ENCODE data around the gene FILIP1.

DNA sequence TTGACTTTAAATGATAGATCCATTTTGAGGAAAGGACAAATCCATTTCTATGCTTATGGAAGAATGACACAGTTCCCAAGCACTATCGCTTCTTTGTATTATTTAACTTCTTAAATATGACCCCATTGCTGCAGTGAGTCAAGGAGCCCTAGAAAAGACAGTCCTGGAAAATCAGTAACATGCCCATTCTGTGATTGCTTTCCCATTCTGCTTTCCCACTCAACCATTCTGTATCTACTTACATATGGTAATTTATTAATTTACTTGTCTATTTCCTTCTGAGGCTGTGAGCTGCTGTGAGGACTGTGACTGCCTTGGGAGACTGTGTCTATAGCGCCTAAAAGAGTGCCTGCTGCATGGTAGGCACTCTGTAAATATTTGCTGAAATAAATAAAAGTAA is 123.6 kb downstream of the FILIP1 start:
- TF ChIP-seq, protein P1, sequence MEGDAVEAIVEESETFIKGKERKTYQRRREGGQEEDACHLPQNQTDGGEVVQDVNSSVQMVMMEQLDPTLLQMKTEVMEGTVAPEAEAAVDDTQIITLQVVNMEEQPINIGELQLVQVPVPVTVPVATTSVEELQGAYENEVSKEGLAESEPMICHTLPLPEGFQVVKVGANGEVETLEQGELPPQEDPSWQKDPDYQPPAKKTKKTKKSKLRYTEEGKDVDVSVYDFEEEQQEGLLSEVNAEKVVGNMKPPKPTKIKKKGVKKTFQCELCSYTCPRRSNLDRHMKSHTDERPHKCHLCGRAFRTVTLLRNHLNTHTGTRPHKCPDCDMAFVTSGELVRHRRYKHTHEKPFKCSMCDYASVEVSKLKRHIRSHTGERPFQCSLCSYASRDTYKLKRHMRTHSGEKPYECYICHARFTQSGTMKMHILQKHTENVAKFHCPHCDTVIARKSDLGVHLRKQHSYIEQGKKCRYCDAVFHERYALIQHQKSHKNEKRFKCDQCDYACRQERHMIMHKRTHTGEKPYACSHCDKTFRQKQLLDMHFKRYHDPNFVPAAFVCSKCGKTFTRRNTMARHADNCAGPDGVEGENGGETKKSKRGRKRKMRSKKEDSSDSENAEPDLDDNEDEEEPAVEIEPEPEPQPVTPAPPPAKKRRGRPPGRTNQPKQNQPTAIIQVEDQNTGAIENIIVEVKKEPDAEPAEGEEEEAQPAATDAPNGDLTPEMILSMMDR (IDR thresholded peaks at IDR 0.05; ENCODE audit: insufficient read depth, low read length) = no peak
- TF ChIP-seq POLR2AphosphoS5 (IDR thresholded peaks at IDR 0.05; ENCODE audit: low read depth) (no peak), SPI1 (IDR thresholded peaks at IDR 0.05; ENCODE audit: borderline replicate concordance, low read depth) (no peak)

Data from HL-60 (cell line).